HG03354 (cell line): ENCODE data around the gene CWC27.

ENCODE experiments used
- ATAC-seq: cut with Tn5 transposase; IDR thresholded peaks from one replicate; pipeline ENCODE4 v1.9.1; 2021; ENCODE audit warnings: mild to moderate bottlenecking; ENCODE audit not compliant: unreplicated experiment, poor library complexity, severe bottlenecking

Gene CWC27

GRCh38 chr5:64835266-64835665 is 66.5 kb downstream of the CWC27 start:
- ATAC-seq: no peak

GRCh38 chr5:64836190-64836755 is 67.5 kb downstream of the CWC27 start:
- no peak for ATAC-seq

- no peak for ATAC-seq
These were observed 68.1 kb downstream of the CWC27 start for GRCh38 chr5:64836786-64837185.

GRCh38 chr5:64838376-64838775 is 69.6 kb downstream of the CWC27 start:
- ATAC-seq: no peak

GRCh38 chr5:64838803-64839202 is 70.1 kb downstream of the CWC27 start:
- no peak for ATAC-seq

GRCh38 chr5:64839936-64840335 is 71.2 kb downstream of the CWC27 start:
- no peak for ATAC-seq

- ATAC-seq: no peak
These were observed 72.2 kb downstream of the CWC27 start for GRCh38 chr5:64840958-64841357.

- ATAC-seq: no peak
These were observed 85.0 kb downstream of the CWC27 start for GRCh38 chr5:64853777-64854176.

GRCh38 chr5:64854855-64855254 is 86.1 kb downstream of the CWC27 start:
- no peak for ATAC-seq

- no peak for ATAC-seq
These were observed 91.2 kb downstream of the CWC27 start for GRCh38 chr5:64859881-64860280.

- no peak for ATAC-seq
These were observed 92.6 kb downstream of the CWC27 start for GRCh38 chr5:64861281-64861680.

- no peak for ATAC-seq
These were observed 95.4 kb downstream of the CWC27 start for GRCh38 chr5:64864171-64864570.

- no peak for ATAC-seq
These were observed 96.9 kb downstream of the CWC27 start for GRCh38 chr5:64865662-64866061.

GRCh38 chr5:64869419-64869818 is 100.7 kb downstream of the CWC27 start:
- ATAC-seq: no peak

- ATAC-seq: no peak
These were observed 103.3 kb downstream of the CWC27 start for GRCh38 chr5:64872044-64872443.

- no peak for ATAC-seq
These were observed 104.7 kb downstream of the CWC27 start for GRCh38 chr5:64873441-64873840.

- no peak for ATAC-seq
These were observed 106.0 kb downstream of the CWC27 start for GRCh38 chr5:64874753-64875152.

- no peak for ATAC-seq
These were observed 107.5 kb downstream of the CWC27 start for GRCh38 chr5:64876203-64876602.

GRCh38 chr5:64880821-64881220 is 112.1 kb downstream of the CWC27 start:
- ATAC-seq: no peak

- ATAC-seq: no peak
These were observed 115.2 kb downstream of the CWC27 start for GRCh38 chr5:64883912-64884311.

- ATAC-seq: no peak
These were observed 115.8 kb downstream of the CWC27 start for GRCh38 chr5:64884541-64884940.

GRCh38 chr5:64887910-64888309 is 119.2 kb downstream of the CWC27 start:
- ATAC-seq: no peak
